ENCODE measurements around the gene CCDC6.
"Not testable (repeated sequence)": the region's sequence is repeated elsewhere in the genome, so short reads cannot be mapped to it uniquely, and the experiment has no call there.

CCDC6 gene

GRCh38 chr10:59805014-59805413 lies 101.3 kb downstream of the CCDC6 start:
- peak; percentile 17 for DNase-seq

GRCh38 chr10:59804220-59804619 lies 102.1 kb downstream of the CCDC6 start:
- DNase-seq, result no peak

GRCh38 chr10:59803714-59804113 lies 102.6 kb downstream of the CCDC6 start:
- DNase-seq, result no peak

- no peak for DNase-seq
Observed at GRCh38 chr10:59801171-59801570, 105.2 kb downstream of the CCDC6 start.

GRCh38 chr10:59799421-59799820 lies 106.9 kb downstream of the CCDC6 start:
- no peak for DNase-seq

GRCh38 chr10:59793919-59794318 lies 112.4 kb downstream of the CCDC6 start:
- no peak for DNase-seq

GRCh38 chr10:59792812-59793211 lies 113.5 kb downstream of the CCDC6 start:
- no peak for DNase-seq

- DNase-seq, result no peak
Observed at GRCh38 chr10:59791601-59792000, 114.8 kb downstream of the CCDC6 start.

GRCh38 chr10:59790080-59790479 lies 116.3 kb downstream of the CCDC6 start:
- DNase-seq, result not testable (repeated sequence)

GRCh38 chr10:59788914-59789313 lies 117.4 kb downstream of the CCDC6 start:
- DNase-seq, result not testable (repeated sequence)

- not testable (repeated sequence) for DNase-seq
Observed at GRCh38 chr10:59787032-59787431, 119.3 kb downstream of the CCDC6 start.

- DNase-seq, result not testable (repeated sequence)
Observed at GRCh38 chr10:59785476-59785875, 120.9 kb downstream of the CCDC6 start.

- no peak for DNase-seq
Observed at GRCh38 chr10:59781511-59781910, 124.8 kb downstream of the CCDC6 start.

- no peak for DNase-seq
Observed at GRCh38 chr10:59779756-59780533, 126.4 kb downstream of the CCDC6 start.

- no peak for DNase-seq
Observed at GRCh38 chr10:59774451-59774850, 131.9 kb downstream of the CCDC6 start.

- DNase-seq, result no peak
Observed at GRCh38 chr10:59773088-59773487, 133.3 kb downstream of the CCDC6 start.

- DNase-seq, result no peak
Observed at GRCh38 chr10:59771162-59771807, 135.1 kb downstream of the CCDC6 start.

GRCh38 chr10:59770689-59771088 lies 135.7 kb downstream of the CCDC6 start:
- no peak for DNase-seq

GRCh38 chr10:59762505-59762904 lies 143.9 kb downstream of the CCDC6 start:
- no peak for DNase-seq

- no peak for DNase-seq
Observed at GRCh38 chr10:59757966-59758365, 148.4 kb downstream of the CCDC6 start.

- DNase-seq, result no peak
Observed at GRCh38 chr10:59754951-59755350, 151.4 kb downstream of the CCDC6 start.

- DNase-seq, result no peak
Observed at GRCh38 chr10:59753267-59753666, 153.1 kb downstream of the CCDC6 start, which contains the start of gene MRLN. Gene MRLN (minus strand): TSS chr10:59753455.

- no peak for DNase-seq
Observed at GRCh38 chr10:59752278-59752940, 153.9 kb downstream of the CCDC6 start.
